GM19372 (cell line): ENCODE measurements around the gene TYR.
"Not testable (repeated sequence)": the region's sequence is repeated elsewhere in the genome, so short reads cannot be mapped to it uniquely, and the experiment has no call there.

Source experiments
- ATAC-seq: cut with Tn5 transposase; IDR thresholded peaks from one replicate; pipeline ENCODE4 v1.9.1; 2021; ENCODE audit warnings: mild to moderate bottlenecking, low read depth, moderate library complexity; ENCODE audit not compliant: unreplicated experiment

The TYR gene

GRCh38 chr11:89340450-89340849 is 162.8 kb downstream of the TYR start:
- ATAC-seq = not testable (repeated sequence)

DNA sequence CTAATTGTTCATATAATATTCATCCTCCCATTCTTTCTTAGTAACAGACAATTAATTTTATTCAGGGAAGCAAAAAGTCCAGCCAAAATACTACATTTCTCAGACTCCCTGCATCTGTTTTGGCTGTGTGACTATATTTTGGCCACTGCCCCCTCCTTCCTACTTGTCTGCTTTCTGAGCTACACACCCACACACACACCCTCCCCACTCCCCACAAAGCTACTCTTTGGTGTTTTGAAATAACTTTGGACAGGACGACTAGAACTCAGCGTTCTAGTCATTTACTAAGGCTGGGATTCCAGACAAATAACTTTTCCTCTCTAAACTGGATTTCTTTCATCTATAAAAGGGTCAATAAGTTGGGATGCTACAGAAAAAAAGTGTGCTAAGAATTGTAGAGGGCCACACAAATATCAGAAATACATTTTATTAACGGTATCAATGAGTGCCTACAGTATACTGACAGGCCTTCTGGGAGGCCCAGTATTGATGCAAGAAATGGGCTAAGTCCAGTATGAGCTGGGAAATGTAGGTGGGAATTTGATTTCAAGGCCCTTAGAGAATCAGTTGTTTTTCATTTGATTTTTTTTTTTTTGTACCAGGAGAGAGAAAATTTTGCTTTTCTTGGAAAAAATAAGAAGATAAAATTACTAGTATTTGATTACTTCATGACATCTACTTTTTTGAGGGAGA is 165.4 kb downstream of the TYR start:
- ATAC-seq = not testable (repeated sequence)
